DND-41 (cell line): ENCODE data around the gene LHFPL2.

Experiments
- ATAC-seq: fragments of 200-7000 bp; cut with Tn5 transposase; 3 replicates; pipeline ENCODE4 v1.9.1; 2021; ENCODE audit warnings: low read depth; ENCODE audit not compliant: insufficient read depth
- DNase-seq: peaks from one replicate; pipeline ENCODE4 v3.0.0-alpha.2; 2020
- H2AFZ ChIP-seq: 2 replicates; pipeline ENCODE4 v1.6.0; 2012; ENCODE audit warnings: low read depth, low read length
- H3K27ac ChIP-seq: 2 replicates; pipeline ENCODE4 v1.5.1; 2012; ENCODE audit warnings: low read length, inconsistent platforms
- H3K27me3 ChIP-seq: fragments of 200-600 bp; sonication (generic); 2 replicates; pipeline ENCODE4 v1.6.0; 2012; ENCODE audit warnings: low read length, mild to moderate bottlenecking, inconsistent platforms; ENCODE audit not compliant: insufficient read depth, poor library complexity
- H3K36me3 ChIP-seq: 2 replicates; pipeline ENCODE4 v1.5.1; 2012; ENCODE audit warnings: low read length, inconsistent platforms; ENCODE audit not compliant: insufficient read depth
- H3K4me1 ChIP-seq: 2 replicates; pipeline ENCODE4 v1.5.1; 2012; ENCODE audit warnings: mild to moderate bottlenecking, low read length; ENCODE audit not compliant: insufficient read depth
- H3K4me2 ChIP-seq: 2 replicates; pipeline ENCODE4 v1.6.0; 2012; ENCODE audit warnings: mild to moderate bottlenecking, moderate library complexity, low read length, inconsistent platforms; ENCODE audit not compliant: insufficient read depth
- H3K4me3 ChIP-seq, 2 experiments: fragments of 200-600 bp in 1 of 2; shearing (Covaris generic) in 1 of 2; 2 replicates each; pipeline ENCODE4 v1.5.1; 2012 to 2016; ENCODE audit warnings: inconsistent platforms in 2 of 2, low read length in 2 of 2, mild to moderate bottlenecking in 2 of 2, low read depth in 1 of 2, moderate library complexity in 1 of 2
- H3K79me2 ChIP-seq: 2 replicates; pipeline ENCODE4 v1.6.0; 2012; ENCODE audit warnings: low read length, inconsistent platforms; ENCODE audit not compliant: insufficient read depth
- H3K9ac ChIP-seq: 2 replicates; pipeline ENCODE4 v1.6.0; 2012; ENCODE audit warnings: low read depth, mild to moderate bottlenecking, inconsistent platforms, low read length, moderate library complexity
- H3K9me3 ChIP-seq: 2 replicates; pipeline ENCODE4 v1.5.1; 2012; ENCODE audit warnings: low read length, moderate library complexity, mild to moderate bottlenecking, inconsistent platforms; ENCODE audit not compliant: insufficient read depth, severe bottlenecking
- H4K20me1 ChIP-seq: 2 replicates; pipeline ENCODE4 v1.6.0; 2012; ENCODE audit warnings: low read length; ENCODE audit not compliant: insufficient read depth
- CTCF ChIP-seq: IDR thresholded peaks from 2 replicates; pipeline ENCODE4 v1.5.1; 2012; ENCODE audit warnings: borderline replicate concordance, low read length, moderate library complexity, mild to moderate bottlenecking; ENCODE audit not compliant: poor library complexity, severe bottlenecking; ENCODE audit errors: extremely low read depth
- EZH2 ChIP-seq: IDR thresholded peaks from 3 replicates; pipeline ENCODE4 v1.6.1; 2012; ENCODE audit warnings: borderline replicate concordance, low read depth, mild to moderate bottlenecking, moderate library complexity, low read length, inconsistent platforms; ENCODE audit not compliant: severe bottlenecking

Gene LHFPL2

GRCh38 chr5:78639791-78640190 is 8.8 kb downstream of the LHFPL2 start:
- H3K27ac ChIP-seq = no peak overlapping the region
- H3K4me2 ChIP-seq = no peak overlapping the region
- H3K4me3 ChIP-seq = no peak overlapping the region

GRCh38 chr5:78638973-78639669 is 9.5 kb downstream of the LHFPL2 start:
- no peaks in the 10 kb centered on the region for H3K36me3 ChIP-seq
- no peaks in the 10 kb centered on the region for H4K20me1 ChIP-seq
- no peaks in the 10 kb centered on the region for H3K9me3 ChIP-seq
- peaks cover 7% of the 10 kb centered on the region for H3K27me3 ChIP-seq
- H3K4me1 ChIP-seq = no peaks in the 10 kb centered on the region
- no peak overlapping the region for H3K9ac ChIP-seq
- DNase-seq (no peak), ATAC-seq (no peak)
- H3K4me3 ChIP-seq = no peak overlapping the region
- no peak overlapping the region for H3K4me2 ChIP-seq
- H3K79me2 ChIP-seq = no peaks in the 10 kb centered on the region
- no peak for TF ChIP-seq CTCF
- no peak for TF ChIP-seq EZH2
- H2AFZ ChIP-seq = no peak overlapping the region
- no peak overlapping the region for H3K27ac ChIP-seq

More at GRCh38 chr5:78639791-78640190, 8.8 kb downstream of the LHFPL2 start:
- H2AFZ ChIP-seq = no peak overlapping the region
- no peak overlapping the region for H3K9ac ChIP-seq
- H3K9me3 ChIP-seq = no peaks in the 10 kb centered on the region
- no peaks in the 10 kb centered on the region for H3K79me2 ChIP-seq
- H3K27me3 ChIP-seq = peaks cover 9% of the 10 kb centered on the region
- no peak for ATAC-seq
- no peaks in the 10 kb centered on the region for H3K4me1 ChIP-seq
- H4K20me1 ChIP-seq = no peaks in the 10 kb centered on the region
- H3K36me3 ChIP-seq = no peaks in the 10 kb centered on the region
- no peak for DNase-seq
- TF ChIP-seq EZH2 (no peak), CTCF (no peak)

- no peak overlapping the region for H3K9ac ChIP-seq
- ATAC-seq = no peak
- H3K27me3 ChIP-seq = peaks cover 7% of the 10 kb centered on the region
- H3K36me3 ChIP-seq = no peaks in the 10 kb centered on the region
- no peak overlapping the region for H2AFZ ChIP-seq
- no peak for DNase-seq
- TF ChIP-seq EZH2 (no peak), CTCF (no peak)
- H3K4me1 ChIP-seq = no peaks in the 10 kb centered on the region
- no peak overlapping the region for H3K4me3 ChIP-seq
- H3K4me2 ChIP-seq = no peak overlapping the region
- no peaks in the 10 kb centered on the region for H4K20me1 ChIP-seq
- no peaks in the 10 kb centered on the region for H3K79me2 ChIP-seq
- H3K9me3 ChIP-seq = no peaks in the 10 kb centered on the region
- H3K27ac ChIP-seq = no peak overlapping the region
These were observed 10.1 kb downstream of the LHFPL2 start for GRCh38 chr5:78638423-78638822.

- Histone ChIP-seq H3K4me1 (no peaks in the 10 kb centered on the region), H3K9ac (no peak overlapping the region), H3K9me3 (no peaks in the 10 kb centered on the region), H3K4me3 (no peak overlapping the region), H3K4me2 (no peak overlapping the region), H3K27ac (no peak overlapping the region), H2AFZ (no peak overlapping the region), H4K20me1 (no peaks in the 10 kb centered on the region), H3K79me2 (no peaks in the 10 kb centered on the region), H3K27me3 (peaks cover 7% of the 10 kb centered on the region), H3K36me3 (no peaks in the 10 kb centered on the region)
- TF ChIP-seq EZH2 (no peak), CTCF (no peak)
- ATAC-seq (no peak), DNase-seq (no peak)
These were observed 11.1 kb downstream of the LHFPL2 start for GRCh38 chr5:78637468-78637867.
